BJ (cell line): ENCODE measurements around the gene ZNF700. TPM values are rescaled to one million over a fixed set of nuclear protein-coding genes. Genes with fewer than 3 reads are reported as not detected.
A peak's percentile ranks its signal among the peaks of the same experiment; 100 is the strongest.

Experiments
- CTCF ChIA-PET: fragments of 350-600 bp; formaldehyde crosslinking; extraction: SDS; loops from one replicate; lab custom pipeline; 2021; ENCODE audit warnings: antibody characterized with exemption, inconsistent platforms; lab: Yijun Ruan, JAX
- POLR2A ChIA-PET: fragments of 300-600 bp; sonication (Branson Sonifier 250); formaldehyde crosslinking; extraction: SDS; loops from one replicate; lab custom pipeline; 2021; ENCODE audit warnings: antibody characterized with exemption; lab: Charles Lee
- DNase-seq: peaks from one replicate; pipeline ENCODE4 v3.0.0-alpha.2; 2011; ENCODE audit warnings: low read depth
- H3K27me3 ChIP-seq: 2 replicates; pipeline ENCODE4 v1.6.0; 2011; ENCODE audit warnings: low read length; ENCODE audit not compliant: control insufficient read depth, insufficient read depth
- H3K36me3 ChIP-seq: 2 replicates; pipeline ENCODE4 v1.5.1; 2011; ENCODE audit warnings: low read length; ENCODE audit not compliant: control insufficient read depth, insufficient read depth
- H3K4me3 ChIP-seq: 2 replicates; pipeline ENCODE4 v1.5.1; 2011; ENCODE audit warnings: low read depth, mild to moderate bottlenecking, control low read depth, low read length
- CTCF ChIP-seq: IDR thresholded peaks from 2 replicates; pipeline ENCODE4 v1.5.1; 2011; ENCODE audit warnings: low read depth, mild to moderate bottlenecking, control low read depth, inconsistent platforms, low read length, moderate library complexity; ENCODE audit not compliant: insufficient read depth
- polyA plus RNA-seq: library from polyadenylated mRNA; depleted of rRNA; stranded (reverse); fragments of >200 nt; gene quantifications from 2 replicates; pipeline ENCODE4 v1.2.3, GENCODE V29; 2011

The ZNF700 gene
- polyA plus RNA-seq, 1 experiment = 2.5 TPM

GRCh38 chr19:11950312-11950711 lies 25.4 kb downstream of the ZNF700 start:
- TF ChIP-seq CTCF = no peak
- Histone ChIP-seq H3K4me3 (no peak overlapping the region), H3K27me3 (no peaks in the 10 kb centered on the region), H3K36me3 (peaks cover 17% of the 10 kb centered on the region)
- DNase-seq = no peak
- POLR2A ChIA-PET = no interaction called here
- CTCF ChIA-PET = interaction anchor here (1.0 kb wide), 1 partner anchor 15 kb away, joined by 3 read pairs; the partner anchor contains the start of gene ZNF763

GRCh38 chr19:11963566-11964355 lies 38.9 kb downstream of the ZNF700 start:
- POLR2A ChIA-PET = no interaction called here
- CTCF ChIA-PET = interaction anchor here (0.6 to 5.9 kb wide), 25 partner anchors 9 to 549 kb away, joined by 3 to 66 read pairs (median 4); partner anchors contain the start of genes ZNF20, ZNF491 and ZNF700
- DNase-seq = no peak
- peak; percentile 86 for TF ChIP-seq CTCF
- Histone ChIP-seq H3K36me3 (no peaks in the 10 kb centered on the region), H3K4me3 (no peak overlapping the region), H3K27me3 (no peaks in the 10 kb centered on the region)

- no peaks in the 10 kb centered on the region for H3K27me3 ChIP-seq
- peak overlapping the region; percentile 46 for H3K4me3 ChIP-seq
- ChIA-PET CTCF (interaction anchor here (0.5 to 5.9 kb wide), 19 partner anchors 9 to 263 kb away, joined by 3 to 66 read pairs (median 6); partner anchors contain the start of genes ZNF20 and ZNF491), POLR2A (no interaction called here)
- TF ChIP-seq CTCF = peak; percentile 44
- no peak for DNase-seq
- H3K36me3 ChIP-seq = no peaks in the 10 kb centered on the region
These were observed 39.6 kb downstream of the ZNF700 start for GRCh38 chr19:11964496-11964857.

- H3K27me3 ChIP-seq = no peaks in the 10 kb centered on the region
- TF ChIP-seq CTCF = no peak
- ChIA-PET CTCF (interaction anchor here (0.5 to 5.9 kb wide), 9 partner anchors 10 to 176 kb away, joined by 3 to 66 read pairs (median 11); partner anchors contain the start of genes ZNF20 and ZNF491), POLR2A (no interaction called here)
- H3K36me3 ChIP-seq = no peaks in the 10 kb centered on the region
- peak; percentile 50 for DNase-seq
- peak within 1 kb of the TSS; percentile 46 for H3K4me3 ChIP-seq
These were observed 40.1 kb downstream of the ZNF700 start, which contains the start of gene ZNF763 for GRCh38 chr19:11964858-11965645. TSS of gene ZNF763 (plus strand) at chr19:11965040. CDS start at chr19:11965209, 169 bp downstream.

GRCh38 chr19:11970174-11970573 lies 45.3 kb downstream of the ZNF700 start:
- no peak for DNase-seq
- no peaks in the 10 kb centered on the region for H3K36me3 ChIP-seq
- POLR2A ChIA-PET = no interaction called here
- no peak for TF ChIP-seq CTCF
- CTCF ChIA-PET = no interaction called here
- no peak overlapping the region for H3K4me3 ChIP-seq
- no peaks in the 10 kb centered on the region for H3K27me3 ChIP-seq
